GM20000 (cell line): Measurements from ENCODE around the gene COBLL1.

ENCODE experiments used
- DNase-seq: peaks from one replicate; pipeline ENCODE4 v3.0.0; 2012; ENCODE audit warnings: low spot score
- TF ChIP-seq, protein P1 (sequence below): IDR thresholded peaks from 2 replicates; pipeline ENCODE4 v1.5.1; 2012; ENCODE audit warnings: mild to moderate bottlenecking, control low read depth; ENCODE audit errors: extremely low read depth, missing control alignments

The COBLL1 gene

DNA sequence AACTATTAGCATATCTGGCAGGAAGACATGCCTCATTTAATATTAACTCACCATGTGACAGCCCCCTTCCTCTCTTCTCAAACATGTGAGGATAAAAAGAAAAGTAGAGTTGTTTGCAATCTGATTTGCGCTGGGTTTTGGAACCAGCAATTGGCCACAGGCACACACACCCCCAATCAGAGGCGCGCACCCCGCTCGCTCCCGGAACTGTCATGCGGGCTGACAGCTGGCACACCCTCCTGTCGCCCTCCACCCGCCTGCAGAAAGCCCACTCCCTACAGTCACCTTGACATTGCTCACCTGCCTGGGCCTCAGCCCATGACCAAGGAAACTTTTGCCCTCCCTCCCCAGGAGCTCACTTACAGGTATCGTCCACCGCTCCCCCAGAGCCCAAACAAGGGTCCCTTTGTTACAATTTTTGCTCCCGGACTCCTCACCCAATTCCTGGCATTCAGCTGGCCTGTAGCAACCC, 1.1 kb downstream of the COBLL1 start:
- DNase-seq = no peak
- TF ChIP-seq, protein P1, sequence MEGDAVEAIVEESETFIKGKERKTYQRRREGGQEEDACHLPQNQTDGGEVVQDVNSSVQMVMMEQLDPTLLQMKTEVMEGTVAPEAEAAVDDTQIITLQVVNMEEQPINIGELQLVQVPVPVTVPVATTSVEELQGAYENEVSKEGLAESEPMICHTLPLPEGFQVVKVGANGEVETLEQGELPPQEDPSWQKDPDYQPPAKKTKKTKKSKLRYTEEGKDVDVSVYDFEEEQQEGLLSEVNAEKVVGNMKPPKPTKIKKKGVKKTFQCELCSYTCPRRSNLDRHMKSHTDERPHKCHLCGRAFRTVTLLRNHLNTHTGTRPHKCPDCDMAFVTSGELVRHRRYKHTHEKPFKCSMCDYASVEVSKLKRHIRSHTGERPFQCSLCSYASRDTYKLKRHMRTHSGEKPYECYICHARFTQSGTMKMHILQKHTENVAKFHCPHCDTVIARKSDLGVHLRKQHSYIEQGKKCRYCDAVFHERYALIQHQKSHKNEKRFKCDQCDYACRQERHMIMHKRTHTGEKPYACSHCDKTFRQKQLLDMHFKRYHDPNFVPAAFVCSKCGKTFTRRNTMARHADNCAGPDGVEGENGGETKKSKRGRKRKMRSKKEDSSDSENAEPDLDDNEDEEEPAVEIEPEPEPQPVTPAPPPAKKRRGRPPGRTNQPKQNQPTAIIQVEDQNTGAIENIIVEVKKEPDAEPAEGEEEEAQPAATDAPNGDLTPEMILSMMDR = no peak

- no peak for DNase-seq
- TF ChIP-seq, protein P1 = no peak
Observed at GRCh38 chr2:164839914-164840457, 1.6 kb downstream of the COBLL1 start.

DNA sequence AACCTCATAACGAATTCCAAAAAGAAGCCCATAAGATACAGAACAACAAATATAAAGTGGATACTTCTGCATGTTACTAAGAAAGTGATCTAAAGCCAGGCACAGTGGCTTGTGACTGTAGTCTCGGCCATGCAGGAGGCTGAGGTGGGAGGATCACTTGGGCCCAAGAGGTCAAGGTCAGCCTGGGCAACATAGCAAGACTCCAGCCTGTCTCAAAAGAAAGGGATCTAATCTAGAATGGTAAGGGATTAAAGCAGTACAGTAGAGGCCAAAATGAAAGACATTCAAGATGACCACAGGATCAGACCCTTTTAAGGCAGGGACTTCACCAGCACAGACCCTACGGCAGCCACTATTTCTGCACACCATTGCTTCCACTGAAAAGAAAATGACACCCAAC, 3.8 kb downstream of the COBLL1 start:
- DNase-seq = no peak
- TF ChIP-seq, protein P1 = no peak

DNA sequence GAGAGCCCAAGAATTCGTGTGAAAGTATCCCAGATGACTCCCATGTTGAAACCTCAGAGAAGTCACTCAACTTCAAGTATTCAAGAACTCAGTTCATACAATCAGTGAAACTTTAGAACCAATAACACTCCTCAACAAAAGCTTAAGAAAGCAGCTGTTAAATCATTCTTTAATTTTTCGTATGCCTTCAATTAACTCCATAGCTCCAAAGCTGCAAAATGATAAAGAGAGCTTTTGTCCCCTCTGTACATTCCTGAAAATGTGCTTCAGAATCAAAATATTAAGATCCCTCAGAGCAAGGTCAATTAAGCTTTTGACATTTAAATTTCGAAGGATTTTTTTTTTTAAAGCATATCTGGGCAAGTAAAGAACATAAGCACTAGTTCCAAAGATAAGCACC, 4.7 kb downstream of the COBLL1 start:
- no peak for DNase-seq
- TF ChIP-seq, protein P1 = no peak

- TF ChIP-seq, protein P1 = no peak
- DNase-seq = no peak
Observed at GRCh38 chr2:164835302-164835701, 6.3 kb downstream of the COBLL1 start.

- TF ChIP-seq, protein P1 = no peak
- DNase-seq = no peak
Observed at GRCh38 chr2:164831887-164832286, 9.7 kb downstream of the COBLL1 start.

DNA sequence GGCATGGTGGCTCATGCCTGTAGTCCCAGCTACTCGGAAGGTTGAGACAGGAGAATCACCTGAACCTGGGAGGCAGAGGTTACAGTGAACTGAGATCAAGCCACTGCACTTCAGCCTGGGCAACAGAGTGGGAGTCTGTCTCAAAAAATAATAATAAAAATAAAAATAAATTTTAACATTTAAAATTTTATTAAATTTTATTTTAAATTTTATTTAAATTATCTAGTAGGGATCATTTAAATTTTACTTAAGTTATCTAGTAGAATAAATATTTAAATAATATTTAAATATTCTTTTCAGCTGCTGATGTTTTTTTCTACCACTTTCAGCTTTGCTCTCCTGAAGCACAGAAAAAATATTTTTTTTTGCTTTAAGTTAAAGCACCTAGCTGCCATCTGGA, 10.4 kb downstream of the COBLL1 start:
- TF ChIP-seq, protein P1 = no peak
- no peak for DNase-seq
